Measurements from ENCODE around the gene LRMDA.

The LRMDA gene

GRCh38 chr10:76436981-76437380 lies 1005.6 kb downstream of the LRMDA start:
- DNase-seq = no peak

DNA sequence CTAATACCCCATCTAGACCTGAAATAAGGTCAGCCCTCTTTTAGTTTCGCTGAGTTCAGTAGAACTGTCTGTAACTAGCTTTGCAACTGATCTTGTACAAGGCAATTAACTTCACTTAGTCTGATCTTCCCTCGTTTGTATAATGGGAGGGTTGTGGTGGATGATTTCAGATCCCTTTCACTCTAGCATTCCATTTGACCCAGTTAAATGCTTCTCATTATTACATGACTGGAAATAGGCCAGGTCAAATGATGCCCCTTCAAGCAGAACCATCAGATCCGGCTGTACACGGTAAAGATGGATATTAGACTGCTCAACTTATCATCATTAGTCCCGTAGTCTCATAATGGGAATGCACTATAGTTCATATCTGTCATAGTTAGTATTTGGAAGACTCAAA lies 1009.0 kb downstream of the LRMDA start:
- DNase-seq = no peak

GRCh38 chr10:76442113-76442512 lies 1010.7 kb downstream of the LRMDA start:
- DNase-seq = no peak

DNA sequence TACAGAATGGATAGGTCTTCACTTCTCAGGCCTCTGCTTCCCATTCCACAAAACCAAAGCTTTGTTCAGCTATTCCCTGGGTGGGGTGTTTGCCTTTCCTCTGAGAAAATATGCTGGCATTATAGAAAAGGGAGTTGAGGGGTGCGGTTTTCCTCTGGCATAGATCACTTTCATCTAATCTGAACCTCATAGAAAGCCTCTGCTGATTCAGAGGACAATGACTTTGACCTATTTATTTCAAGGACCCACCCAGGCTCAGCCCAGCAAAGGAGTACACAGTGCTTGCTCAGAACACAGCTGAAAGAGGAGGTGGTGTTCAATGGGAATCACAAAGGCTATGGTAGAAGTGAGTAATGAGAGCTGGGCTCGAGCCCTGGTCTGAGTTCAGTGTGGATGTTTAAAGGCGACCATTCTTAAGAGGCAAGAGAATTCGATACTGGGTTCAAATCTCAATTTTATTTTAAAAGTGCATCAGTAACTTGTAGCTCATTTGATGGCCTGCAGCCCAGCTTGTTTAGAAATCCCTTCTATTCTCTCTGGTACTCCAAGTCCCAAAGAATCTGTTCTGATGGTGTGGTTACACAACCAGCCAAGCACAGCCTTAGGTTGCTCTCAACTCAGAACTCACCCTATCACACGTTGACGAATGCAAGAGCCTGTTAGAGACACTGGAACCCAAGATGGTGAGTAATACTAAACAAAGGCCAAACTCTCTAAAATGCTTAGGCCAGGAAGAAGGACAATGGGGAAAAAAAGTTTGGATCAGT lies 1012.8 kb downstream of the LRMDA start:
- DNase-seq = no peak

- DNase-seq = no peak
Measured at GRCh38 chr10:76447578-76447977, 1016.2 kb downstream of the LRMDA start.

GRCh38 chr10:76451911-76452310 lies 1020.5 kb downstream of the LRMDA start:
- no peak for DNase-seq

GRCh38 chr10:76453332-76453731 lies 1021.9 kb downstream of the LRMDA start:
- no peak for DNase-seq

DNA sequence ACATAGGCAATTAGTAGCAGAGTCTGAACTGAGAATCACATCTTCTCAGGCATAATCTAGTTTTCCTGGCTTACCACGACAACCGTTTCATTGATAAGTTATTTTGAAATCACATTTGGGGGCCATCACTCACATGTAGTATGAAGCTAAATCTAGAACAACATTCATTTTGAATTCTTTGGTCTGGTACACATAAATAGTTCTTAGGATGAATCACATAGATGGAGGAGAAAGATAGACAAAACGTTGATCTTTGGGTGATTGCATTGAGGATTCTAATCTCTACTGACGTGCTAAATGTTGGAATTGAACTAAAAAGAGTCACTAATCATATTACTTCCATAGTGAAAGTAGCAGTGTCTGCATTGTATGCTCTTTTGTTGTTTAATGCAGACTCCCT lies 1022.6 kb downstream of the LRMDA start:
- DNase-seq = no peak

GRCh38 chr10:76454506-76455140 lies 1023.2 kb downstream of the LRMDA start:
- no peak for DNase-seq

GRCh38 chr10:76456197-76456596 lies 1024.8 kb downstream of the LRMDA start:
- DNase-seq = no peak

DNA sequence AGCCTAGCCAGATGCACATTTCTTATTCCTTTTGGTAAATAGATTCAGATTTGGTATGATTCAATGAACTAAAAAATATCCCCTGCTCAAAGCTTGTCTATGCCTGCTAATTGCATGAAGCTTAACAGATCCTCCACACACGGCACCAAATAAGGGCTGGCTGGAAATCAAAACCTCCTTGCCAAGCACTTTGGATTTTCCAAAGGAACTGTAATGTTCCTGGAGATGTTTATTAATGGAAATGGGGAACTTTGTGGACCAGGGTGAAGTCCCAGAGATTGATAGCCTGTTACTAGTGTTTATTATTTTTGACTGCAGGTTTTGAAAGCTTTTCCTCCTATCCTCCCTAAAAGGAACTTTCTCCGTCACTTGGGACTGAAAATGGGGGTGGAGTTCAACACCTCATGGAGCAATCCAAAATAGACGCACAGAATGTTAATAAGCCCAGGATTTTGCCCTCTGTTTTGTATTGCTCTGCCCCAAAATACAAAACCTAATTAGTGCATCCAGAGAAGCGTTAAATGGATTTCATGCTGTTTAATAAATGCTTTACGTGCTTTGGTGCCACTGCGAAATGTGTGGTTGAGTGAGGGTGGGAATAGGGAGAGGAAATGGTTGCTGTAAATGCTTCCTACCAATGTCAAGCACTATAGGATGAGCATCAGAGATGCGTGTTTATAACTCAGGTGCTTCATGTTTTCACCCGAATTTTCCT lies 1027.7 kb downstream of the LRMDA start:
- no peak for DNase-seq

GRCh38 chr10:76461024-76461423 lies 1029.6 kb downstream of the LRMDA start:
- DNase-seq = no peak

- DNase-seq = no peak
Measured at GRCh38 chr10:76463111-76463510, 1031.7 kb downstream of the LRMDA start.

DNA sequence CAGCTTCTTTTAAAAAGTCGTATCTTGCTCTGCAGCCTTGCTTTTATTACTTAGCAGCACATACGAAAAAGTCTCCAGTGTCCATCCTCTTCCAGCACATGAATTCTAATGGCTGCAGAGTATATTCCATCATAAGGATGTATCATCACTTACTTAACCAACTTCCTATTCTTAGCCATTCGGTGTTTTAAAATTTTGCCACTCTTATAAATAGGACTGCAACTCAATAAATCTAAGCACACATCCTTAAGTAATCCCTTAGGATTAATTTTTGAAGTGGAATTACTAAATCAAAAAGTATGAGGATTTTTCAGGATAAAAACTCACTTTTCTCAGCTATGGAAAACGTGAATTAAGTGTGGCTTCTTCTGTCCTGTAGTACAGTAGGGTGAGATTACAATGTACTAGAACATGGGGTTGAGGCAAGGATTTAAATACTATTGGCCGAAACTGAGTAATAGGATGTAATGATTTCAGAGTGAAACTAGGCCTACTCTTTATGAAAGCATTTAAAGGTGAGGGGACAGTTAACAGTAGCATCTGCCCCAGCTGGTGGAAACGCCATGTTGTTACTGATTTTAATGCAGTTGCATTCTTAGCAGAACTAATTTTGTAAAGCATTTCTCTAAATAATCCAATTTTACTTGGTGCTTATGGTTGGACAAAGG lies 1035.5 kb downstream of the LRMDA start:
- no peak for DNase-seq

- no peak for DNase-seq
Measured at GRCh38 chr10:76469675-76470074, 1038.3 kb downstream of the LRMDA start.

- no peak for DNase-seq
Measured at GRCh38 chr10:76479103-76479790, 1047.8 kb downstream of the LRMDA start.

- DNase-seq = no peak
Measured at GRCh38 chr10:76481178-76481577, 1049.8 kb downstream of the LRMDA start.

DNA sequence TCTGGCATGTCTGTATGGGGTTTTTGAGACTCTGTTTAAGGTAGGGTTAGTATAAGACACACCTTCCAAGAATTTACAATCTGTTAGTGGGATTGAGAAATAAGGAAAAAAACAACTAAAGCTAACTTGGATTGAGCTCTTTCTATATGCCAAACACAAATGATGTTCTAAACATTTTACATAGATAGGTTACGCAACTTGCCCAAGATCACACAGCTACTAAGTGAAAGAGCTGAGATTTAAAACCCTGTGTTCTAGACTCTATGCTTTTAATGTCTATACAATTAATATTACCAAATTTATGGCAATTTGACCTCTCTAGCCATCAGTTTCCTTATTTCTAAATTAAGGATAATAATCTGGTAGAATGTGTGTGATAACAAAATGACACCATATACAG lies 1056.2 kb downstream of the LRMDA start:
- DNase-seq = no peak

- no peak for DNase-seq
Measured at GRCh38 chr10:76488602-76489001, 1057.2 kb downstream of the LRMDA start.

GRCh38 chr10:76491216-76491615 lies 1059.8 kb downstream of the LRMDA start:
- DNase-seq = no peak

DNA sequence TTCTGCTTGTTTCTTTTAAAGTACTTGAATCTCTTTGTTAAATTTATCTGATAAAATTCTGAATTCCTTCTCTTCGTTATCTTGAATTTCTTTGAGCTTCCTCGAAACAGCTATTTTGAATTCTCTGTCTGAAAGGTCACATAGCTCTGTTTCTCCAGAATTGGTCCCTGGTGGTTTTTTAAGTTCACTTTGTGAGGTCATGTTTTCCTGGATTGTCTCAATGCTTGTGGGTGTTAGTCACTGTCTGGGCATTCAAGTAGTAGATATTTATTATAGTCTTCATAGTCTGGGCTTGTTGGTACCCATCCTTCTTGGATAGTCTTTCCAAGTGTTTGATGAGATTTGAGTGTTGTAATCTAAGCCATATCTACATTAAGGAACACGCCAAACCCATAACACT lies 1060.6 kb downstream of the LRMDA start:
- DNase-seq = no peak

GRCh38 chr10:76492678-76493472 lies 1061.5 kb downstream of the LRMDA start:
- DNase-seq = no peak

Measured in NCI-H2081 treated with DMSO at 0.1 percent for 48 hours (cell line).